Stomach (tissue), 9 donors: Measurements from ENCODE around the gene S1PR2. TPM values are rescaled to one million over a fixed set of nuclear protein-coding genes. Genes with fewer than 3 reads are reported as not detected.
A peak's percentile ranks its signal among the peaks of the same experiment; 100 is the strongest.

ENCODE experiments used
- DNase-seq, 2 donors: peaks; one replicate each; pipeline versions ENCODE4 v3.0.0 to v3.0.0-alpha.2; 2013 to 2019
- H3K27ac ChIP-seq, 5 donors: fragments of 200-600 bp in 4 of 5; sonication (generic) in 4 of 5; one replicate each; pipeline ENCODE4 v1.5.1; 2013 to 2019; ENCODE audit warnings: mild to moderate bottlenecking in 1 of 5, moderate library complexity in 1 of 5
- H3K27me3 ChIP-seq, 3 donors: fragments of 200-600 bp; sonication (generic); one replicate each; pipeline ENCODE4 v1.5.1; 2017 to 2019; ENCODE audit warnings: mixed run types in 1 of 3
- H3K36me3 ChIP-seq, 4 donors: fragments of 200-600 bp; sonication (generic); 1 replicate in 3 of 4; 2 replicates in 1 of 4; pipeline ENCODE4 v1.5.1; 2016 to 2019
- H3K4me1 ChIP-seq, 4 donors: fragments of 200-600 bp; sonication (generic); one replicate each; pipeline ENCODE4 v1.5.1; 2016 to 2019
- H3K4me3 ChIP-seq, 4 donors: fragments of 200-600 bp; sonication (generic) in 3 of 4; one replicate each; pipeline ENCODE4 v1.5.1; 2016 to 2019; ENCODE audit warnings: mild to moderate bottlenecking in 1 of 4
- H3K9me3 ChIP-seq, 4 donors: fragments of 200-600 bp; sonication (generic); one replicate each; pipeline ENCODE4 v1.5.1; 2016 to 2019
- CTCF ChIP-seq, 7 experiments: fragments of 450-650 bp in 4 of 7; fragments of 200-600 bp in 3 of 7; sonication (generic) in 3 of 7; IDR thresholded peaks; one replicate each; pipeline ENCODE4 v1.5.1; 2016 to 2019; ENCODE audit warnings: antibody characterized with exemption in 7 of 7, control low read depth in 2 of 7, mild to moderate bottlenecking in 1 of 7
- EP300 ChIP-seq: sonication (generic); formaldehyde crosslinking; IDR thresholded peaks from one replicate; pipeline ENCODE4 v1.6.1; 2017; ENCODE audit warnings: antibody characterized with exemption
- POLR2A ChIP-seq, 4 donors: fragments of 450-650 bp; IDR thresholded peaks; one replicate each; pipeline ENCODE4 v1.6.1; 2016; ENCODE audit warnings: antibody characterized with exemption in 4 of 4, control low read depth in 2 of 4, mild to moderate bottlenecking in 1 of 4, moderate library complexity in 1 of 4
- POLR2AphosphoS5 ChIP-seq, 3 donors: sonication (generic); formaldehyde crosslinking; IDR thresholded peaks; one replicate each; pipeline ENCODE4 v1.6.1; 2016; ENCODE audit warnings: antibody characterized with exemption in 3 of 3
- WGBS, 5 donors: extraction: QIAGEN DNeasy Blood & Tissue Kit in 3 of 5; methylation state at CpG; one replicate each; pipeline versions ENCODE4 v1.1.5 to v1.1.7; 2013 to 2018; 5-methylcytosine and 5-hydroxymethylcytosine counted together
- intact Hi-C: fragments of 100-400 bp; cut with DNase I; formaldehyde crosslinking; loops from one replicate; pipeline ENCODE4 v1.15.1; 2023; ENCODE audit warnings: low total_unique reads
- polyA plus RNA-seq, 3 donors: library from polyadenylated mRNA; stranded (reverse); fragments of 200-250 nt; gene quantifications; one replicate each; pipeline ENCODE4 v1.2.3, GENCODE V29; 2013
- total RNA-seq, 5 donors: library from RNA; depleted of rRNA; stranded (reverse); fragments of >200 nt; gene quantifications; one replicate each; pipeline versions ENCODE4 v1.1.0 to v1.2.3, GENCODE V29; 2014 to 2016
- donor health status: healthy with polysubstance abuse.
- donor health status: Bipolar disorder and iron deficiency.
- donor health status: healthy.

Gene S1PR2
- total and polyA plus RNA-seq, 8 donors: 0.29 to 11.7 (median 2.7) TPM; not detected in 1

GRCh38 chr19:10224337-10224736 is 6.8 kb downstream of the S1PR2 start:
- H3K27me3 ChIP-seq: no peaks in the 10 kb centered on the region
- H3K4me1 ChIP-seq: peaks cover 4 to 27% (median 22%) of the 10 kb centered on the region in 4 donors
- H3K9me3 ChIP-seq: no peaks in the 10 kb centered on the region
- intact Hi-C loops: no loop called here
- no peak for TF ChIP-seq POLR2AphosphoS5 (IDR thresholded peaks at IDR 0.05)
- TF ChIP-seq POLR2A (IDR thresholded peaks at IDR 0.05): no peak
- TF ChIP-seq CTCF (IDR thresholded peaks at IDR 0.05): no peak
- no peak for TF ChIP-seq EP300
- H3K27ac ChIP-seq: peak overlapping the region in 2 of 5 donors; percentile 81 to 88
- 89 to 97% (median 95%) methylated on average over 12 to 23 of the region's 23 CpGs for WGBS, 5 donors
- peaks cover 13 to 17% (median 14%) of the 10 kb centered on the region in 4 donors for H3K36me3 ChIP-seq
- no peak for DNase-seq
- no peak overlapping the region for H3K4me3 ChIP-seq

GRCh38 chr19:10223488-10224213 is 7.5 kb downstream of the S1PR2 start:
- no peak for DNase-seq
- intact Hi-C loops: no loop called here
- peaks cover 13 to 17% (median 14%) of the 10 kb centered on the region in 4 donors for H3K36me3 ChIP-seq
- H3K27ac ChIP-seq: no peak overlapping the region
- H3K9me3 ChIP-seq: no peaks in the 10 kb centered on the region
- no peaks in the 10 kb centered on the region for H3K27me3 ChIP-seq
- WGBS, 5 donors: 92 to 98% (median 94%) methylated on average over 28 of the region's 28 CpGs
- peaks cover 4 to 20% (median 15%) of the 10 kb centered on the region in 4 donors for H3K4me1 ChIP-seq
- TF ChIP-seq POLR2A (IDR thresholded peaks at IDR 0.05): no peak
- TF ChIP-seq CTCF (IDR thresholded peaks at IDR 0.05): no peak
- no peak for TF ChIP-seq POLR2AphosphoS5 (IDR thresholded peaks at IDR 0.05)
- TF ChIP-seq EP300: no peak
- H3K4me3 ChIP-seq: no peak overlapping the region

- H3K27me3 ChIP-seq: no peaks in the 10 kb centered on the region
- intact Hi-C loops: no loop called here
- DNase-seq: no peak
- no peaks in the 10 kb centered on the region for H3K9me3 ChIP-seq
- H3K27ac ChIP-seq: no peak overlapping the region
- H3K36me3 ChIP-seq: peaks cover 13 to 19% (median 15%) of the 10 kb centered on the region in 4 donors
- TF ChIP-seq CTCF (IDR thresholded peaks at IDR 0.05) (no peak), POLR2AphosphoS5 (IDR thresholded peaks at IDR 0.05) (no peak), EP300 (no peak), POLR2A (IDR thresholded peaks at IDR 0.05) (no peak)
- WGBS, 5 donors: 79 to 88% (median 81%) methylated on average over 14 of the region's 14 CpGs
- H3K4me3 ChIP-seq: no peak overlapping the region
- peaks cover 0 to 14% (median 8%) of the 10 kb centered on the region in 4 donors for H3K4me1 ChIP-seq
Measured at GRCh38 chr19:10222201-10222890, 8.8 kb downstream of the S1PR2 start.

GRCh38 chr19:10220695-10221094 is 10.4 kb downstream of the S1PR2 start:
- no peak overlapping the region for H3K27ac ChIP-seq
- H3K27me3 ChIP-seq: no peaks in the 10 kb centered on the region
- peaks cover 0 to 4% (median 0%) of the 10 kb centered on the region in 4 donors for H3K4me1 ChIP-seq
- no peak for TF ChIP-seq CTCF (IDR thresholded peaks at IDR 0.05)
- TF ChIP-seq POLR2A (IDR thresholded peaks at IDR 0.05): no peak
- TF ChIP-seq POLR2AphosphoS5 (IDR thresholded peaks at IDR 0.05): no peak
- TF ChIP-seq EP300: no peak
- H3K9me3 ChIP-seq: no peaks in the 10 kb centered on the region
- intact Hi-C loops: no loop called here
- no peak for DNase-seq
- H3K36me3 ChIP-seq: peaks cover 13 to 19% (median 15%) of the 10 kb centered on the region in 4 donors
- H3K4me3 ChIP-seq: no peak overlapping the region
- 87 to 92% (median 90%) methylated on average over 6 to 7 of the region's 7 CpGs for WGBS, 5 donors
